ENCODE results near the gene LCN12.

LCN12 gene

GRCh38 chr9:136957461-136957860 lies 5.4 kb downstream of the LCN12 start:
- DNase-seq (ENCODE audit: low read depth in 1 of 2, low spot score in 1 of 2): no peak

GRCh38 chr9:136957901-136958300 lies 5.8 kb downstream of the LCN12 start:
- no peak for DNase-seq (ENCODE audit: low read depth in 1 of 2, low spot score in 1 of 2)

DNA sequence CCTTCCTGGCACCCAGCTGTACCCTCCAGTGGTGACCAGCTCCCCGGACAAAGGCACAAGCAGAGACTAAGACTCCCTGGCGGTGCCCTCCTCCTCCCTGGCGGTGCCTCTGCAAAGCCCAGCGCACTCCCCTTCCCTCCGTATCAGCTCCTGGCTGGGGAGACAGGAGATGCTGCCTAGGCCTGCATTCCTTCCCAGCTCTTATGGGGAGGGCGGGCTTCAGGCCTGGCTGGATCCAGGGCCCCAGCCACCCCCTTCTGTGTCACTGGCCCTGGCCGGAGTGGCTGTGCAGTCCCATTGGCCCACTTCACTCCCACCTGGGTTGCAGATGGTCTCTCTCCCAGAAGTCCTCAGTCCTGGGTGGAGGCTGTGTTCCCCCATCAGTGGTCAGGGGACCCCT lies 6.4 kb downstream of the LCN12 start:
- no peak for DNase-seq (ENCODE audit: low read depth in 1 of 2, low spot score in 1 of 2)

DNA sequence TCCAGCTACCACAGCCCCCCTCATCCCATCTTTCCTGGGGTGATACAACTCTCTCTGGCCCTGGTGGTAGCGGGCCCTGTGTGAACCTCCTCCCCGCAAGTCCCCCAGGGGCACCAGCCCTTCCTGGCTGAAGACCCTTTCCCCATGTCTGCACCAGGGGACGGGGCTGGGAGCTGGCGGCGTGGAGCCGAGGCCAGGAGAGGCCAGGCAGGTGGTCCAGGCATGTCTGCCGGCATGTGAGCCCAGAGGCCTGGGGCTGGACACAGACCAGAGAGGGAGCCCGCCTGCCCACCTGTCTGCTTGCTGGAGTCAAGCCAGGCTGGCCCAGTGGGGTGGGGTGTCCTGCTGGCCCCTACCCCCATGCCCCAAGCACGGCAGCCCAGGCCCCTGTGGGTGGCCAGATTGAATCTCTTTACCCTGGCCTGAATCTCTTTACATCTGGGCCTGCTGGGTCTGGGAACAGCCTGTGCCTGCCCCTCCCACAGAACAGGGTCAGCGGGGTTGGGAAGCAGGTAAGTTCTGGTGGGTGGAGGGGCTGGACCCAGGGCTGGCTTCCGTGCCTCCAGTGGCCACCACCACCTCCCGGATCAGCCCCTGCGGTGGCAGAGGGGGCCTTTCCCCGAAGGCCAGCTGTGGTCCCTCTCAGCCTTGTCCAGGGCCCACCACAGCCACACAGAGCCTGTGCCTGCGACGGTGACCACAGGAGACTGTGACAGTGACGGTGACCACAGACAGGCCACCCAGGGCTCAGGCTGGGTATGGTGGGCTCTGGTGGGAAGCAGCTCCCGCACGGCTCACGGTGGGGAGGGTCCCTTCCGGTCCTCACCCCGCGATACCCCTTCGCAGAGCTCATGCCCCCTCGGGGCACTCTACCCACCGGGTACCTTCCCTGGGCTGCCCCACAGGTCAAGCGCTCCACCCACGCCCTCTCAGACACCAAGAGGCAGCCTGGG lies 7.1 kb downstream of the LCN12 start:
- DNase-seq (ENCODE audit: low read depth in 1 of 2, low spot score in 1 of 2): no peak

DNA sequence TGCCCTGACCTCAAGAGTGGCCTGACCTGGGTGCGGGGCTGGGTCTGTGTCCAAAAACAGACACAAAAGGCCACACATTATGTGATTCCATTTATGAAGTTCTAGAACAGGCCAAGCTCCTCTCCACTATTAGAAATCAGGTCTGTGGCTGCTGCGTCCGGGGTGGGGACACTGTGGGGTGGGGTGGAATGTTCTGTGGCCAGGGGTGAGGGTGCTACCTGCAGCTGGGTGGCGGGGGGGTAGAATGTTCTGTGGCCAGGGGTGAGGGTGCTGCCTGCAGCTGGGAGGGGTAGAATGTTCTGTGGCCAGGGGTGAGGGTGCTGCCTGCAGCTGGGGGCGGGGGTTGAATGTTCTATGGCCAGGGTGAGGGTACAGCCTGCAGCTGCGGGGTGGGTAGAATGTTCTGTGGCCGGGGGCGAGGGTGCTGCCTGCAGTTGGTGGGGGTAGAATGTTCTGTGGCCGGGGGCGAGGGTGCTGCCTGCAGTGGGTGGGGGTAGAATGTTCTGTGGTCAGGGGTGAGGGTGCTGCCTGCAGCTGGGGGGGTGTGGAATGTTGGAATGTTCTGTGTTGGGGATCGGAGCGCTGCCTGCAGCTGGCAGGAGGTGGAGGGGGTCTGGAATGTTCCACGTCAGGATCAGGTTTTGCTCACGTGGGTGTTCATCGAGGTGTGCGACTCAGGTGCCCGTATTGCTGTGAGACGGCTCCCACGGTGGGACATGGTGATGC lies 8.3 kb downstream of the LCN12 start:
- DNase-seq (ENCODE audit: low read depth in 1 of 2, low spot score in 1 of 2): no peak

DNA sequence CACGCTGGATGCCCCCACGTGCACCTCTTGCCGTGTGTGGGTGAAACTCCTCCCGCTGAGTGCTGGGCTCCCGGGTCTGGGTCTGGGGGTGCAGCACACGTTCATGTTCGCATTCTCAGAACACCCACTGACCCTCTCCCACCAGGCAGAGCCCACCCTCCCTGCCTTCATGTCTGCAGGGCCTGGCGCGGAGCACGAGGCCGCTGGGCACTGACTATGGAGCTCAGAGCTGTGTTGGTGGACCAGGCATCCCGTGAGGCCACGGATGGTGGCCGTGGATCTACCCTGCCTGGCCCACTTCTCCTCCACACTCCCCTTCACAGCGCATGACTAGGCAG lies 8.8 kb downstream of the LCN12 start:
- DNase-seq (ENCODE audit: low read depth in 1 of 2, low spot score in 1 of 2): no peak

DNA sequence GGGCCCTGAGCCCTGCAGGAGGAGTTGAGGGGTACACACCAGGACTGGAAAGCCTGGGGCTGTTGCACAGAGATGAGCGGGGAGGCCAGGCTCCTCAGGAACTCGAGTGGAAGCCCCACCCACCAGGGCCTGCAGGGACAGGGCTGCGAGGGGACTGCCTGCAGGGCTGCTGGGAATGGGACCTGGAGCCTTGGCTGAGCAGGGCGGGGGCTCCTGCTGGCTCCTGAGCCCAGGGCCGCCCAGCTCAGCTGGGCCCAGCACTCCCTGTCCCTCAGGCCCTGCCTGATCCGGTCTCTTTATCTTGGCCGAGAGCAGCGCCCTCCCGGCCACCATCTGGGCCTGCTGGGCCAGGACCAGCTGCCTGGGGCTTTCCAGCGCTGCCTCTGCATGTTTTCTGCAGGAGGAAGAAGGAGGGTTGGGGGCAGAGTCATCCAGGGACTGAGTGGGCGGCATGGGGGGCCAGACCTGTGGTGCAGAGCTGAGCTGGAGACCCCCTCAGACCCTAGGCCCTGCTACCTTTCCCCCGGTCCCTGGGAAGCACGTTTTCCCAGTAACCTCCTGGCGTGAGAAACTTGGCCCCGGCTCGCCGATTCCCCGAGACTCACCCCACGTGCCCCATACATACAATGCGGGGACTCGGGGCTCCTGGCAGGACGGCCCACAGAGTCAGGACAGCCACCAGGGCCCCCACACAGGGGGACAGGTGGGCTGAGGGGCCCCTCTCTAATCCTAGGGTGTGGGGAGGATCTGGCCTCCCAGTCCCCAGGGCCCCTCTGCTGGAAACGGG lies 9.4 kb downstream of the LCN12 start:
- no peak for DNase-seq (ENCODE audit: low read depth in 1 of 2, low spot score in 1 of 2)

DNA sequence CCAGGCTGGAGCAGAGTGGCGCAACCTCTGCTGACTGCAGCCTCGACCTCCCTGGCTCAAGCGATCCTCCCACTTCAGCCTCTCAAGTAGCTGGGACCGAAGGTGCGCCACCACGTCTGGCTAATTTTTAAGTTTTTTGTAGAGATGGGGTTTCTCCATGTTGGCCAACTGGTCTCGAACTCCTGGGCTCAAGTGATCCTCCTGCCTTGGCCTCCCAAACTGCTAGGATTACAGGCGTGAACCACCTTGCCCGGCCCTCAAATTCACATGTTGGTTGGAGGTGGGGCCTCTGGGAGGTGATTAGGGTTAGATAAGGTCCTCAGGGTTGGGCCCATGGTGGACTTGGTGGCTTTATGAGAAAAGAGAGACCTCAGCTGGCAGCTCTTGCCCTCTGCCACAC lies 10.1 kb downstream of the LCN12 start:
- no peak for DNase-seq (ENCODE audit: low read depth in 1 of 2, low spot score in 1 of 2)

DNA sequence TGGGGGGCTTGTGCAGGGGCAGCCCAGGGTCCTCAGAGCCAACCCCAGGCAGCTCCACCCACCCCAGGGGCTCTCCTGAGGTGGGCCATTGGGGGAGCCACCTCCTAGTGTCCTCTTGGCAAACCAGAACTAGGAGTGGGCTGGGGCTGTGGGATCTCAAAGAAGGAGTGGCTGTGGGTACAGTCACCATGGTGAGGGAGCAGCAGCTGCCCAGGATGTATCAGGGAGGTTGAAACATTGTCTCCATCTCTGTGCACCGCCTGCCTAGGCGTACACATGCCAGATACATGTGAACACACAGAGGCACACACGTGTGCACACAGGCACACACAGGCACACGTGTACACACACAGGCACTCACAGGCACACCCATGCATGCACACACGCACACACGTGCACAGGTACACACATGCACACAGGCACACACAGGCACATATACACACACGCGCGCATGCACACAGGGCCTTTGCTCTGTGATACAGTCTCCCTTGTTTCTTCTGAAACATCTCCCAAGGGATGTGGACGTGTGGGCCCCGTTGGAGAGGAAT lies 10.7 kb downstream of the LCN12 start:
- DNase-seq (ENCODE audit: low read depth in 1 of 2, low spot score in 1 of 2): no peak

- no peak for DNase-seq (ENCODE audit: low read depth in 1 of 2, low spot score in 1 of 2)
These were observed 11.3 kb downstream of the LCN12 start for GRCh38 chr9:136963341-136963740.

DNA sequence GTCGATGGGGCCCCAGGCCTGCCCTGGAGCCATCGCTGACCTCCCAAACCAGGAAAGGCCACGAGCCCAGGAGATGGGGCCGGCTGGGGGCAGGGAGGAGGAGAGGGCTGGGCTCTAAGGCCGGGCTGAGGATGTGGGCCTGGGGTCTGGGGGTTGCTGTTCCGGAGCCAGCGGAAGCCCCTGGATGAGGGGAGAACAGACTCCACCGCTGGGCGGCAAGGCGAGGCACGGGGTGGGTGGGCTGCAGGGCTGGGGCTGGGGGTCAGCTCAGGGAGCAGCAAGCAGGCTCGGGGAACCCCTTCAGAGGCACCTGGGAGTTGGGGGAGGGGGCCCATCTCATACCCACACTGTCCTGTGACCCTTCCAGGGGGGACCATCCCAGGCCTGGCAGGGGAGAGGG lies 11.7 kb downstream of the LCN12 start:
- no peak for DNase-seq (ENCODE audit: low read depth in 1 of 2, low spot score in 1 of 2)

- no peak for DNase-seq (ENCODE audit: low read depth in 1 of 2, low spot score in 1 of 2)
These were observed 12.2 kb downstream of the LCN12 start for GRCh38 chr9:136964171-136964689.

DNA sequence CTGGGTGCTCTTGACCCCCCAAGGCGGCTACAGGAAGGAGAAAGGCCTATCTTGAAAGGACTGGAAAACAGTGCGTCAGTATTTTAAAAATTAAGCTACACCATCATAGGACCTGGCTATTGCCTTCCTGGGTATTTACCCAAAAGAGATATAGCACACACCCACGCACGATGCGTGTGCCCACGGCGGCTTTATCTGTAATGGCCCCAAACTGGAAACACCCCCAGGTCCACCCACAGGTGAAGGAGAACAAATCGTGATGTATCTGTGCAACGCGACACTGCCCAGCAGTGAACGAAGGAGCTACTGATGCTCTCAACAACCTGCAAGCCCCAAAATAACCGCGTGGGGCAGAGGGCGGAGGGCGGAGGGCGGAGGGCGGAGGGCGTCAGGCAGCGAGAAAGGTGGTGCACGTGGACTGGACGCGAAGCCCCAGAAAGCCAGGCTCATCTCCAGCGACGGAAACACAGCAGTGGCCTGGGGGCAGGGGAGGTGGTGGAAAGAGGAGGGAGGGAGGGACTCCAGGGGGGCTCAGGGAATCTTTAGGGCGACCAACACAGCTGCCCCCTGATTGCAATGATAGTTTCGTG lies 12.9 kb downstream of the LCN12 start:
- DNase-seq (ENCODE audit: low read depth in 1 of 2, low spot score in 1 of 2): no peak

DNA sequence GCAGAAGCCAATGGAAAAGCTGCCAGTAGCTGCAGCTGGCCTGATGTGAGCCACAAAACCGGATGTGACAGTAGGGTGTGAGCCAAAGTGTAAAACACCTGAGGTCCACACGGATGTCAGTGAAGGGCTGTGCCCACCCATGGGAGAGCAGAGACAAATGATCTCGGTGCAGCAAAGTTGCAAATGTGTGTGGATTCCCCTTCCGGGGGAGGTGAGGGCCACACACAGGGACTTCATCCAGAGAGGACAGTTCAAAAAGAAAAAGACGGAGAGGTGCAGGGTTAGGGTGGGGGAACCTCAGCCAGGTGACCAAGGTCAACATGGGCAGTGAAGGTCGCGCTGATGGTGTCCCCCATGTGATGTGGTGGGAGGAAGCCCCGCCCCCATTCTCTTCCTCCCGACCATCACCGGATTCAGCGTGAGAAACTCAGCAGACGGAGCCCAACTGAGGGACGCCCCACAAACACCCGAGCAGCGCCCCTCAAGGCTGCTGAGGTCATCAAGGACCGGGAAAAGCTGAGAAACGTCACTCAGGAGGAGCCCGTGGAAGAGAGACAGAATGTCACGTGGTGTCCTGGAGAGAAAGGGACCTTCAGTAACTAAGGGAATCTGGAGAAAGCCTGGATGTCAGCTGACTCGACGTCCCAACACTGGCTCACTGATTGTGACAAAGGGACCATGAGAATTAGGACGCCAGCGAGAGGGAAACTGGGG lies 13.9 kb downstream of the LCN12 start:
- DNase-seq (ENCODE audit: low read depth in 1 of 2, low spot score in 1 of 2): no peak

GRCh38 chr9:136968333-136969127 lies 16.5 kb downstream of the LCN12 start:
- DNase-seq (ENCODE audit: low read depth in 1 of 2, low spot score in 1 of 2): no peak

DNA sequence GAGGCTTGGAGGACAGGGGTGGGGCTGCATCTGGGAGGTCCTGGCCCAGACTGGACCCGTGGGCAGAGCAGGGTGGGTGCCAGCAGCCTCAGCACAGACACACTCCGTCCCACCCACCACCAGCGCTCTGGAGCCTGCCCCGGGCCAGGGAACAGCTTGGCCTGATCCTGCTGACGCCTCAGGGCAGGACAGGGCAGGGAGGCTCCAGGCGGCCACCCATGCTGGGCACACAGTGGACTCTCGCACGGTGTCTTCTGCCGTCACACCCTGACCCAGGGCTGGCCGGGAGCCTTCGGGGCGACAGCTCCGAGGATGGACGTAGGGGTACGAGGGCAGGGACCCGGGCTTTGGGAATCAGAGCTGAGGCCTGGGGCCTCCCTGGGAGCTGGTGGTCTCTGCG lies 17.1 kb downstream of the LCN12 start:
- DNase-seq (ENCODE audit: low read depth in 1 of 2, low spot score in 1 of 2): no peak

- no peak for DNase-seq (ENCODE audit: low read depth in 1 of 2, low spot score in 1 of 2)
These were observed 17.7 kb downstream of the LCN12 start for GRCh38 chr9:136969774-136970173.

DNA sequence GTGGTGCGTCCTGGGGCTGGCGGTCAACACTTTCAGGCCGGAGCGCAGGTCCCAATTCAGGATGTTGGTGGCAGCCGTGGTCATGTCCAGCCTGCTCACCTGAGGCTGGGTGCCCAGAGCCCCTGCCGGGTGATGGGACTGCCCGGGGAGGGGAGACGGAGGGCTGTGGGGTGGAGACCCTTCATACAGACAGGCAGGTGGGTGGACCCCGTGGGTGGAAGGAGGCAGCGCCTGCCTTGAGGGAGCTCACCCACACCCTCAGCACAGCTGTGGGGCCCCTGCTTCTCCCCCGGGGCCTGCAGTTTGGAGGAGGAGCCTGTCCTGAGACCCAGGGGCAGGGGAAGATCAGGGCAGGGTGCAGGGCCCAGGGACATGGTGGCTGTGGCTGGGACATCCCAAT lies 18.3 kb downstream of the LCN12 start:
- DNase-seq (ENCODE audit: low read depth in 1 of 2, low spot score in 1 of 2): no peak

DNA sequence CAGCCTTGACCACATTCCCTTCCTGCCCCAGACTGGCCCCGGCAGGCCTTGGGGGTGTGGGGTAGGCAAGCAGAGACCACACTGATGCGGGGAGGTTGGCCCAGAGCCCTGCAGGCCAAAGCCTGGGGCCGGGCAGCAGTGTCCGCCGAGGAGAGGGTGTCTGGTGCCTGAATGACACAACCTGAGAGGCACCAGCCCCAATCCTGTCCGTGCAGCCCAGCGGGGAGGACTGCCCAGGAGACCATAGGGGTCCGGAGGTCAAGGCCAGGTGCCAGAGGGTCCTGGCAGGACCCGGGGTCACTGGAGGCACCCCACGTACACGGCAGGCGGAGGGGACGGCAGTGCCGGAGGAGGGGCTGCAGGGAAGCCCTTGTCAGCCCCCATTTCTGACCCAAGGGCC lies 19.7 kb downstream of the LCN12 start:
- DNase-seq (ENCODE audit: low read depth in 1 of 2, low spot score in 1 of 2): no peak
